H1 (cell line): ENCODE results near the gene TRPV2.

Source experiments
- EP300 ChIP-seq, 2 experiments: IDR thresholded peaks; 1 replicate in 1 of 2; 2 replicates in 1 of 2; pipeline ENCODE4 v1.6.1; 2011 to 2012; ENCODE audit warnings: low read depth in 2 of 2, low read length in 2 of 2, mild to moderate bottlenecking in 2 of 2, borderline replicate concordance in 1 of 2, inconsistent platforms in 1 of 2, moderate library complexity in 1 of 2
- FOSL1 ChIP-seq: IDR thresholded peaks from 2 replicates; pipeline ENCODE4 v1.6.1; 2011; ENCODE audit warnings: mild to moderate bottlenecking, low read depth, low read length, moderate library complexity; ENCODE audit not compliant: insufficient read depth
- KDM5A ChIP-seq: fragments of 200-600 bp; IDR thresholded peaks from 2 replicates; pipeline ENCODE4 v1.7.1; 2012; ENCODE audit warnings: mild to moderate bottlenecking, low read length, inconsistent platforms, mixed read lengths
- PHF8 ChIP-seq: fragments of 200-600 bp; sonication (generic); conservative IDR thresholded peaks from 2 replicates; pipeline ENCODE4 v1.7.1; 2012; ENCODE audit warnings: low read depth, mild to moderate bottlenecking, inconsistent platforms, low read length, moderate library complexity
- POLR2A ChIP-seq, 2 experiments: IDR thresholded peaks; 1 replicate in 1 of 2; 2 replicates in 1 of 2; pipeline ENCODE4 v1.6.1; 2011; ENCODE audit warnings: low read depth in 2 of 2, low read length in 2 of 2, mild to moderate bottlenecking in 2 of 2; ENCODE audit errors: control extremely low read depth in 1 of 2
- SIRT6 ChIP-seq: IDR thresholded peaks from one replicate; pipeline ENCODE4 v1.7.1; 2012; ENCODE audit warnings: low read length, inconsistent platforms
- TF ChIP-seq, protein P1 (sequence below): IDR thresholded peaks from 2 replicates; pipeline ENCODE4 v1.6.1; 2012; ENCODE audit warnings: inconsistent platforms
- TF ChIP-seq, protein P2 (sequence below), 3 experiments: IDR thresholded peaks; 1 replicate in 2 of 3; 2 replicates in 1 of 3; pipeline versions ENCODE4 v1.5.1 to v1.6.1; 2011; ENCODE audit warnings: low read length in 3 of 3, mild to moderate bottlenecking in 3 of 3, inconsistent platforms in 2 of 3, low read depth in 1 of 3, moderate library complexity in 1 of 3; ENCODE audit not compliant: insufficient read depth in 1 of 3; ENCODE audit errors: control extremely low read depth in 1 of 3
- TF ChIP-seq, protein P3 (sequence below): IDR thresholded peaks from 2 replicates; pipeline ENCODE4 v1.6.1; 2011; ENCODE audit warnings: low read length, improper control_type of control experiment

DNA sequence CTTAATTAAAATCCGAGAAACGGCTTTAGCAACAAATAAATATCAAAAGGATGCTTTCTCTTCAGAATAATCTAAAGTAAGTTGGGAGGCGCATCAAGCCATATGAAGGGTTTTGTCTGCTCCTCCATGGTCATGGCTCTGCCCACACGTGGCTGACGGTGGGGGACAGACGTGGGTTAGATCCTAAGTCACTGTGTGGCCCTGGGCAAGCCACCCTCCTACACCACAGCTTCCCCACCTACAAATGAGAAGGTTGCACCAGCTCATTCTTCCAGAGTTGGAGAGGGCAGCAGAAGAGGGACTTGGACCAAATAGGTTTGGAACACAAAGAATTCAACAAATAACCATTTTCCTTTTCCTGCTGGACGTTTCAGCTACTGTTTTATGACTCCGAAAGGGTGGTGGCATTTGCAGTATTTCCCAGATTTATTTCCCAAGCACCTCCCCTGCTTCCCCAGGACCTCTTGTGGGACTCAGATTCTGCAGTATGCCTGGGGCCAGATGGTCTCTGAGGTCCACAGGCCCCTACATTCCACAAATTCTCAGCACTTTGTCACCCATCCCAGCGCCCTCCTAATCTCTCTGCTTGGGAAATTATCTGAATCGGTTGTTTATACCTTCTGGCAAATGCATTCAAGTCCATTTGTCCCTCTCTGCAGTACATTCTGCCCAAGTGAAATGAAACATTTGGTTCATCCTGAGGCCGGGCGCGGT, 58.8 kb downstream of the TRPV2 start:
- no peak for TF ChIP-seq SIRT6
- TF ChIP-seq, protein P1, sequence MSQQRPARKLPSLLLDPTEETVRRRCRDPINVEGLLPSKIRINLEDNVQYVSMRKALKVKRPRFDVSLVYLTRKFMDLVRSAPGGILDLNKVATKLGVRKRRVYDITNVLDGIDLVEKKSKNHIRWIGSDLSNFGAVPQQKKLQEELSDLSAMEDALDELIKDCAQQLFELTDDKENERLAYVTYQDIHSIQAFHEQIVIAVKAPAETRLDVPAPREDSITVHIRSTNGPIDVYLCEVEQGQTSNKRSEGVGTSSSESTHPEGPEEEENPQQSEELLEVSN = no peak
- TF ChIP-seq, protein P2, sequence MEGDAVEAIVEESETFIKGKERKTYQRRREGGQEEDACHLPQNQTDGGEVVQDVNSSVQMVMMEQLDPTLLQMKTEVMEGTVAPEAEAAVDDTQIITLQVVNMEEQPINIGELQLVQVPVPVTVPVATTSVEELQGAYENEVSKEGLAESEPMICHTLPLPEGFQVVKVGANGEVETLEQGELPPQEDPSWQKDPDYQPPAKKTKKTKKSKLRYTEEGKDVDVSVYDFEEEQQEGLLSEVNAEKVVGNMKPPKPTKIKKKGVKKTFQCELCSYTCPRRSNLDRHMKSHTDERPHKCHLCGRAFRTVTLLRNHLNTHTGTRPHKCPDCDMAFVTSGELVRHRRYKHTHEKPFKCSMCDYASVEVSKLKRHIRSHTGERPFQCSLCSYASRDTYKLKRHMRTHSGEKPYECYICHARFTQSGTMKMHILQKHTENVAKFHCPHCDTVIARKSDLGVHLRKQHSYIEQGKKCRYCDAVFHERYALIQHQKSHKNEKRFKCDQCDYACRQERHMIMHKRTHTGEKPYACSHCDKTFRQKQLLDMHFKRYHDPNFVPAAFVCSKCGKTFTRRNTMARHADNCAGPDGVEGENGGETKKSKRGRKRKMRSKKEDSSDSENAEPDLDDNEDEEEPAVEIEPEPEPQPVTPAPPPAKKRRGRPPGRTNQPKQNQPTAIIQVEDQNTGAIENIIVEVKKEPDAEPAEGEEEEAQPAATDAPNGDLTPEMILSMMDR (IDR thresholded peaks at IDR 0.05; ENCODE audit: control extremely low read depth in 1 of 3, insufficient read depth in 1 of 3, low read depth in 1 of 3, low read length in 3 of 3) = no peak
- no peak for TF ChIP-seq POLR2A (IDR thresholded peaks at IDR 0.05; ENCODE audit: control extremely low read depth in 1 of 2, low read depth in 2 of 2, low read length in 2 of 2)
- TF ChIP-seq EP300 (IDR thresholded peaks at IDR 0.05; ENCODE audit: borderline replicate concordance in 1 of 2, low read depth in 2 of 2, low read length in 2 of 2) = no peak
- TF ChIP-seq, protein P3, sequence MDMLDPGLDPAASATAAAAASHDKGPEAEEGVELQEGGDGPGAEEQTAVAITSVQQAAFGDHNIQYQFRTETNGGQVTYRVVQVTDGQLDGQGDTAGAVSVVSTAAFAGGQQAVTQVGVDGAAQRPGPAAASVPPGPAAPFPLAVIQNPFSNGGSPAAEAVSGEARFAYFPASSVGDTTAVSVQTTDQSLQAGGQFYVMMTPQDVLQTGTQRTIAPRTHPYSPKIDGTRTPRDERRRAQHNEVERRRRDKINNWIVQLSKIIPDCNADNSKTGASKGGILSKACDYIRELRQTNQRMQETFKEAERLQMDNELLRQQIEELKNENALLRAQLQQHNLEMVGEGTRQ = no peak
- TF ChIP-seq PHF8 = no peak
- TF ChIP-seq FOSL1 = no peak
- TF ChIP-seq KDM5A = no peak
